Stimulated activated naive B cell treated with anti-CD40 and anti-IgM and Interleukin-4, amounts not matched to agents 10 μg/mL and 1 μg/mL and 100 μg/mL, for 72 hours (primary cell): ENCODE data around the gene UNK.
"Not testable (repeated sequence)": the region's sequence is repeated elsewhere in the genome, so short reads cannot be mapped to it uniquely, and the experiment has no call there.

Source experiments
- ATAC-seq, 2 donors: fragments of 150-1000 bp; cut with Tn5 transposase; replicated peaks; 2 replicates each; pipeline ENCODE4 v1.10.0; 2021; ENCODE audit warnings: moderate library complexity in 1 of 2
- DNase-seq: peaks from one replicate; pipeline ENCODE4 v3.0.0; 2021
- H3K27ac Mint-ChIP-seq: one replicate; pipeline ENCODE4 v1.8.0; 2022; ENCODE audit warnings: mild to moderate bottlenecking, mixed read lengths
- H3K27me3 Mint-ChIP-seq, 2 donors: one replicate each; pipeline ENCODE4 v1.8.0; 2022; ENCODE audit warnings: mixed read lengths in 2 of 2
- H3K36me3 Mint-ChIP-seq, 2 donors: one replicate each; pipeline ENCODE4 v1.8.0; 2022; ENCODE audit warnings: mixed read lengths in 2 of 2, mild to moderate bottlenecking in 1 of 2
- H3K4me1 Mint-ChIP-seq, 2 donors: one replicate each; pipeline ENCODE4 v1.8.0; 2022; ENCODE audit warnings: mixed read lengths in 2 of 2, mild to moderate bottlenecking in 1 of 2
- H3K4me3 Mint-ChIP-seq, 2 donors: one replicate each; pipeline ENCODE4 v1.8.0; 2022; ENCODE audit warnings: mild to moderate bottlenecking in 2 of 2, mixed read lengths in 2 of 2, moderate library complexity in 1 of 2
- H3K9me3 Mint-ChIP-seq, 2 donors: one replicate each; pipeline ENCODE4 v1.8.0; 2022; ENCODE audit warnings: mixed read lengths in 2 of 2, mild to moderate bottlenecking in 1 of 2

Gene UNK

DNA sequence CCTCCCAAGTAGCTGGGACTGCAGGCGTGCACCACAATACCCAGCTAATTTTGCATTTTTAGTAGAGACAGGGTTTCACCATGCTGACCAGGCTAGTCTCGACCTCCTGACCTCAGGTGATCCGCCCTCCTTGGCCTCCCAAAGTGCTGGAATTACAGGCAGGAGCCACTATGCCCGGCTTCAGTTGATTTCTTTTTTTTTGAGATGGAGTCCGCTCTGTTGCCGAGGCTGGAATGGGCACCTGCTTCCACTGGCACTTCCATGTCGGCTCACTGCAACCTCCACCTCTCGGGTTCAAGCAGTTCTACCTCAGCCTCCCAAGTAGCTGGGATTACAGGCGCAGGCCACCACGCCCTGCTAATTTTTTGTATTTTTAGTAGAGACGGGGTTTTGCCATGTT, 26.1 kb downstream of the UNK start:
- H3K27ac Mint-ChIP-seq = not testable (repeated sequence)

DNA sequence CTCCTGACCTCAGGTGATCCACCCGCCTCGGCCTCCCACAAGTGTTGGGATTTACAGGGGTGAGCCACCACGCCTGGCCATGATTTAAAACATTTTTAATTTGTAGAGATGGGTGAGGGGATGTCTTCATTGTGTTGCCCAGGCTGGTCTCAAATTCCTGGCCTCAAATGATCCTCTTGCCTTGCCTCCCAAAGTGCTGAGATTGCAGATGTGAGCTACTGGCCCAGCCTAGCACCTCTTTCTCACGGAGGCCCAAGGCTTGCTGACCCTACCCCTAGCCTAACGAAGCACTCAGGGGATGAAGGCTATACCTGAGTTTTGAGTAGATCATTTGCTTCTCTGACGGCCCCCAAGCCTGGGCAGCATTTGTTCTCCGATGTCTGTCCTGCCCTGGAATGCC, 26.6 kb downstream of the UNK start:
- H3K27me3 Mint-ChIP-seq = no peaks in the 10 kb centered on the region
- ATAC-seq (no peak), DNase-seq (no peak)
- peaks cover 27 to 42% of the 10 kb centered on the region in 2 donors for H3K36me3 Mint-ChIP-seq
- no peak overlapping the region for H3K4me3 Mint-ChIP-seq
- peaks cover 11 to 21% of the 10 kb centered on the region in 2 donors for H3K4me1 Mint-ChIP-seq
- H3K9me3 Mint-ChIP-seq = no peaks in the 10 kb centered on the region
- H3K27ac Mint-ChIP-seq = no peak overlapping the region

More for the DNA sequence above, 26.1 kb downstream of the UNK start:
- not testable (repeated sequence) for ATAC-seq, H3K4me3 Mint-ChIP-seq, H3K9me3 Mint-ChIP-seq, H3K27me3 Mint-ChIP-seq, DNase-seq
- Mint-ChIP-seq H3K4me1 (peaks cover 11 to 21% of the 10 kb centered on the region in 2 donors), H3K36me3 (peaks cover 29 to 39% of the 10 kb centered on the region in 2 donors)

DNA sequence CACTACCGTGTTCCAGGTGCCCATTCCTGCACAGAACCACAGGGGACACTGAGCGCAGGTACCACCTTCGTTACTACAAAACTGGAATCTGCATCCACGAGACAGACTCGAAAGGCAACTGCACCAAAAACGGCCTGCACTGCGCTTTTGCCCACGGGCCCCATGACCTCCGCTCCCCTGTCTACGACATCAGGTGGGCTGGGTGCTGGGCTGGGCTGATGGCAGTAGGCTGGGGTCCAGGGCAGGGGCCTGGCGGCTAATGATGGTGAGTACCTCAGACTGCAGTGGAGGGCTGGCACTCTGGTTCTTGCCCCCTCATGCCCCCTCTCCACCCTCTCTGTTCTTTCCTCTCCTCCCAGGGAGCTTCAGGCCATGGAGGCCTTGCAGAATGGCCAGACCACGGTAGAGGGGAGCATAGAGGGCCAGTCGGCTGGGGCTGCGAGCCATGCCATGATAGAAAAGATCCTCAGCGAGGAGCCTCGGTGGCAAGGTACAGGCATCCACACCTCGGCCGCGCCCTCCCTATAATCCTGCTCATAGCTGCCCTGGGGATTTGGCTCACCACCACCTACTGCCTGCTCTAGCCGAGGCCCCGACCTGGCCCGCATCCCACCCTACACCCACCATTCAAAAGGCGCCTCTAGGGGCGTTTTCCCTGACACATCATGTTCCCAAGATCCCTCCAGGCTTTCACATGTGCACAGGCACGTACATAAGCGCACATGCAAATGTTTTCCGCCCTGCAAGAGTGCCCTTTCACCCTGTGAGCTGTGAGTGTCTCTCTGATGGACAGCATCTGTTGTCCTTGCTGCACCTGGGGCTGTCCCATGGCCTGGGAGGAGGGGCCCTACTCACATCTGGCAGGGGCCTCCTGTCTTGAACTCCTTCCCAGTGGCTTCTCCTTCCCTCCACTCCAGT, 27.7 kb downstream of the UNK start:
- Mint-ChIP-seq H3K4me1 (peaks cover 11 to 21% of the 10 kb centered on the region in 2 donors), H3K27me3 (no peaks in the 10 kb centered on the region), H3K9me3 (no peaks in the 10 kb centered on the region), H3K27ac (peak overlapping the region; percentile 14), H3K4me3 (no peak overlapping the region), H3K36me3 (peaks cover 27 to 50% of the 10 kb centered on the region in 2 donors)
- DNase-seq (no peak), ATAC-seq (no peak)

GRCh38 chr17:75813081-75814020, 28.7 kb downstream of the UNK start:
- Mint-ChIP-seq H3K27ac (no peak overlapping the region), H3K9me3 (no peaks in the 10 kb centered on the region), H3K36me3 (peaks cover 31 to 50% of the 10 kb centered on the region in 2 donors), H3K4me3 (no peak overlapping the region), H3K27me3 (no peaks in the 10 kb centered on the region), H3K4me1 (peaks cover 7 to 14% of the 10 kb centered on the region in 2 donors)
- ATAC-seq (no peak), DNase-seq (no peak)

- DNase-seq = no peak
- Mint-ChIP-seq H3K9me3 (no peaks in the 10 kb centered on the region), H3K4me1 (peaks cover 2 to 8% of the 10 kb centered on the region in 2 donors), H3K27me3 (no peaks in the 10 kb centered on the region), H3K36me3 (peaks cover 35 to 52% of the 10 kb centered on the region in 2 donors), H3K27ac (no peak overlapping the region), H3K4me3 (no peak overlapping the region)
- no peak for ATAC-seq
Observed at GRCh38 chr17:75814021-75814395, 29.4 kb downstream of the UNK start.

- no peak overlapping the region for H3K4me3 Mint-ChIP-seq
- peaks cover 38 to 58% of the 10 kb centered on the region in 2 donors for H3K36me3 Mint-ChIP-seq
- H3K4me1 Mint-ChIP-seq = no peaks in the 10 kb centered on the region
- H3K9me3 Mint-ChIP-seq = no peaks in the 10 kb centered on the region
- DNase-seq (no peak), ATAC-seq (no peak)
- peak overlapping the region; percentile 42 for H3K27ac Mint-ChIP-seq
- H3K27me3 Mint-ChIP-seq = no peaks in the 10 kb centered on the region
Observed at GRCh38 chr17:75814900-75815373, 30.3 kb downstream of the UNK start.

DNA sequence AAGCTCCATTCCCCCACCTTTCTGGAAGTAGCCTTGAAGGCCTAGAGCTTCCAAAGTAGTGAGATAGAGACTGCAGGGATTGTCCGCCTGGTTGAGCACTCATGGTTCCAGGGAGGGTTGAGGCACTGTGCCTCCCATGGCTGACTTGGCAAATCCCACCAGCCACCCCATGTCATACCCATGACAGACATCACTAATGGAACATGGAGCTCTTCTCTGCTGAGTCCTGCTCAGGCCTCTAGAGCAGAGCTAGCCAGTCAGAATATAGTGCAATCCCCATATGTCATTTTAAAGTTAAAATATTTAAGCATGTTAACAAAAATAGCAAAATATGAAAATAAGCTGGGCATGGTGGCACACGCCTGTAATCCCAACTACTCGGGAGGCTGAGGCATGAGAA, 30.8 kb downstream of the UNK start:
- H3K27ac Mint-ChIP-seq = no peak overlapping the region
- H3K27me3 Mint-ChIP-seq = no peaks in the 10 kb centered on the region
- ATAC-seq = no peak
- H3K4me3 Mint-ChIP-seq = no peak overlapping the region
- H3K9me3 Mint-ChIP-seq = no peaks in the 10 kb centered on the region
- H3K36me3 Mint-ChIP-seq = peaks cover 43 to 55% of the 10 kb centered on the region in 2 donors
- DNase-seq = no peak
- H3K4me1 Mint-ChIP-seq = no peaks in the 10 kb centered on the region

DNA sequence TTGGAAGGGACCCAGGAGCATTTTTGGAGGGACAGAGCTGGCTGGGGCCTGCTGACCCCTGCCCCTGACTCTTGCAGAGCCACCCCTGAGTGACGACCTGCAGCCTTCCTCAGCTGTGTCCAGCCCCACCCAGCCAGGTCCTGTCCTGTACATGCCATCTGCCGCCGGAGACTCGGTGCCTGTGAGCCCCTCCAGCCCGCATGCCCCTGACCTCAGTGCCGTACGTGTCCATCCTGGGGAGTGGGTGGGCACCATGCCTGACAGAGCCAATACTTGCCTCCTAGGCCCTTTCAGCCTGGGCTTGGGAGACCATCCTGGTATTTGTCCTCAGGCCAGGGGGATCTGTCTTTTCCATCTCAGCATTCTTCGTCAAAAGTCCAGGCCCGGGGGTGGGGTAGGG, 32.1 kb downstream of the UNK start:
- Mint-ChIP-seq H3K27me3 (no peaks in the 10 kb centered on the region), H3K4me1 (peaks cover 0 to 4% of the 10 kb centered on the region in 2 donors), H3K36me3 (peaks cover 44 to 60% of the 10 kb centered on the region in 2 donors), H3K27ac (no peak overlapping the region), H3K4me3 (no peak overlapping the region), H3K9me3 (no peaks in the 10 kb centered on the region)
- DNase-seq (no peak), ATAC-seq (no peak)

- H3K27ac Mint-ChIP-seq = no peak overlapping the region
- no peaks in the 10 kb centered on the region for H3K27me3 Mint-ChIP-seq
- no peaks in the 10 kb centered on the region for H3K9me3 Mint-ChIP-seq
- H3K36me3 Mint-ChIP-seq = peaks cover 46 to 57% of the 10 kb centered on the region in 2 donors
- peaks cover 6 to 8% of the 10 kb centered on the region in 2 donors for H3K4me1 Mint-ChIP-seq
- H3K4me3 Mint-ChIP-seq = no peak overlapping the region
- ATAC-seq (no peak), DNase-seq (no peak)
Observed at GRCh38 chr17:75817571-75817970, 33.0 kb downstream of the UNK start.

GRCh38 chr17:75818326-75818885, 33.8 kb downstream of the UNK start:
- ATAC-seq = no peak
- Mint-ChIP-seq H3K4me3 (no peak overlapping the region), H3K27ac (no peak overlapping the region), H3K4me1 (peaks cover 6 to 8% of the 10 kb centered on the region in 2 donors), H3K9me3 (no peaks in the 10 kb centered on the region), H3K36me3 (peaks cover 42 to 53% of the 10 kb centered on the region in 2 donors), H3K27me3 (no peaks in the 10 kb centered on the region)
- no peak for DNase-seq

GRCh38 chr17:75819116-75819515, 34.5 kb downstream of the UNK start:
- no peak for ATAC-seq
- DNase-seq = no peak
- Mint-ChIP-seq H3K36me3 (peaks cover 38 to 47% of the 10 kb centered on the region in 2 donors), H3K9me3 (no peaks in the 10 kb centered on the region), H3K4me1 (peaks cover 6 to 8% of the 10 kb centered on the region in 2 donors), H3K27me3 (no peaks in the 10 kb centered on the region), H3K27ac (peak overlapping the region; percentile 68), H3K4me3 (no peak overlapping the region)

DNA sequence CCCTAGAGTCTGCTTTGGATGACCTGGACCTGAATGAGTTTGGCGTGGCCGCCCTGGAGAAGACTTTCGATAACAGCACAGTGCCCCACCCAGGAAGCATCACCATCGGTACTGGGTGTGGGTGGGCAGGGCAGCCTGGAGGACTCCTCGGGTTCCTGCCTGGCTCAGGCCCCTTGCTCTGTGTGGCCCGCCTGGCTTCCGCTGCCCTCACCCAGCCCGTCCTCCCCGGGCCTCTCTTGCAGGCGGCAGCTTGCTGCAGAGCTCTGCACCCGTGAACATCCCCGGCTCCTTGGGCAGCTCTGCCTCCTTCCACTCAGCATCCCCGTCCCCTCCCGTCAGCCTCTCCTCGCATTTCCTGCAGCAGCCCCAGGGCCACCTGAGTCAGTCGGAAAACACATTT, 35.1 kb downstream of the UNK start:
- peak overlapping the region; percentile 42 for H3K27ac Mint-ChIP-seq
- H3K9me3 Mint-ChIP-seq = no peaks in the 10 kb centered on the region
- H3K36me3 Mint-ChIP-seq = peaks cover 35 to 42% of the 10 kb centered on the region in 2 donors
- no peak for ATAC-seq
- no peak for DNase-seq
- H3K4me1 Mint-ChIP-seq = peaks cover 6 to 8% of the 10 kb centered on the region in 2 donors
- no peak overlapping the region for H3K4me3 Mint-ChIP-seq
- H3K27me3 Mint-ChIP-seq = no peaks in the 10 kb centered on the region

DNA sequence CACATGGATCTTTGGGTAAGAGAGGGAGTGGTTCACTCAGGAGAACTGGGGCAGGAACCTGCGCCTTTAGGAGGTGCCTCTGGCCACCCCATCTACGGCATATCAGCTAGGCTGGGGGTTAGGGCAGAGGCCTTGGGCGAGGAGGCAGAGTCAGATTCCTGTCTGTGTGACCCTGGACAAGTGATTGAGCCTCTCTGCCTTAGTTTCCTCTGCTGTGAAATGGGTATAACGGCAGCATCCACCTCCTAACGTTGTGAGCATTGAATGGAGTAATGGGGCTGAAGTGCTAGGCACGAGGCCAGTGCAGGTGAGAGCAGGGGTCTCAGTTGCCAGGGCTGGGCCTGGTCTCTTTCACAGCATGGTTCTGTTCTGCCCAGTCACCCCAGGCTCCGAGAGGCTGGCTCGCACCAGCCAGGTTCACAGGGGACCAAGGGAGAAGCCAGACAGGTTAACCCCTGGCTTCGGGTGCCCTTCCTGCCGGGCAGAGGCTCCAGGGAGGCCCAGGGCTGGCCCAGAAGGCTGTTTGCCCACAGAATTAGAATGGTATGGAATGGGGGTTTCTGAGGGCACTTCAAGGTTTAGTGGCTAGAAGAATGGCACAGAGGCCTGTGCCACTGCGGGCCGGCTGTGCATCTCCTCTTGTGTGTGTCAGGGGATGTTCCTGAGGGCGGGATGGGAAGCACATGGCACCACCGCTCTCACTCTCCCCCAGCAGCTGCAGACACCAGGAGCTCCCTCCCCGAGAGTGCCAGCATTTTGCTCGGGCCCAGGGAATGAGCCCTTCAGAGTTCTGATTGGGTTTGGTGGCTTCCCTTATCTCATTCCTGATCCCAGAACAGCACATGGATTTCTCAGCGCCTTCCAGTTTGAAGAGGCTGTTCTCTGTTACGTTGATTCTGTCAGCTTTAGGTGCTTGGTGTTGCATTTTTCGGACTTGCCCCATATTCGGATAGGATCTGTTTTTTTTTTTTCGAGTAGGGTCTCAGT, 35.8 kb downstream of the UNK start:
- DNase-seq (no peak), ATAC-seq (no peak)
- Mint-ChIP-seq H3K27me3 (no peaks in the 10 kb centered on the region), H3K27ac (peak overlapping the region; percentile 42), H3K9me3 (no peaks in the 10 kb centered on the region), H3K4me1 (peaks cover 6 to 10% of the 10 kb centered on the region in 2 donors), H3K36me3 (peaks cover 33 to 40% of the 10 kb centered on the region in 2 donors), H3K4me3 (no peak overlapping the region)
